ENCODE data around the gene CDC14A.

CDC14A gene

GRCh38 chr1:100304921-100305320 is 47.4 kb upstream of the CDC14A start:
- no peak overlapping the region for H3K9ac ChIP-seq (ENCODE audit: low read length)
- no peak overlapping the region for H2AFZ ChIP-seq (ENCODE audit: low read depth, low read length, severe bottlenecking)
- H3K79me2 ChIP-seq (ENCODE audit: insufficient read depth, low read length): no peaks in the 10 kb centered on the region
- TF ChIP-seq EZH2phosphoT487 (conservative IDR thresholded peaks at IDR 0.05; ENCODE audit: low read length) (no peak), CTCF (IDR thresholded peaks at IDR 0.05; ENCODE audit: insufficient read depth, low read length, poor library complexity, severe bottlenecking) (no peak)
- H3K4me3 ChIP-seq (ENCODE audit: insufficient read depth, low read length, poor library complexity, severe bottlenecking): no peak overlapping the region
- no peak overlapping the region for H3K4me2 ChIP-seq (ENCODE audit: low read depth, low read length, poor library complexity, severe bottlenecking)
- H3K9me3 ChIP-seq (ENCODE audit: insufficient read depth, low read length): no peaks in the 10 kb centered on the region
- H3K36me3 ChIP-seq (ENCODE audit: low read length): no peaks in the 10 kb centered on the region
- no peak overlapping the region for H3K27ac ChIP-seq (ENCODE audit: low read depth, low read length)
- H3F3A ChIP-seq (ENCODE audit: insufficient read depth): no peaks in the 10 kb centered on the region
- H3K9me2 ChIP-seq (replicated peaks; ENCODE audit: insufficient read depth, low read length): no peaks in the 10 kb centered on the region
- no peaks in the 10 kb centered on the region for H3K27me3 ChIP-seq (ENCODE audit: low read length)
- H4K20me1 ChIP-seq (ENCODE audit: low read depth, low read length): no peaks in the 10 kb centered on the region

GRCh38 chr1:100305954-100306353 is 46.4 kb upstream of the CDC14A start:
- Histone ChIP-seq H3K27ac (ENCODE audit: low read depth, low read length) (no peak overlapping the region), H2AFZ (ENCODE audit: low read depth, low read length, severe bottlenecking) (no peak overlapping the region), H3F3A (ENCODE audit: insufficient read depth) (no peaks in the 10 kb centered on the region), H3K36me3 (ENCODE audit: low read length) (no peaks in the 10 kb centered on the region), H3K4me3 (ENCODE audit: insufficient read depth, low read length, poor library complexity, severe bottlenecking) (no peak overlapping the region), H3K27me3 (ENCODE audit: low read length) (no peaks in the 10 kb centered on the region), H3K4me2 (ENCODE audit: low read depth, low read length, poor library complexity, severe bottlenecking) (no peak overlapping the region), H4K20me1 (ENCODE audit: low read depth, low read length) (no peaks in the 10 kb centered on the region), H3K79me2 (ENCODE audit: insufficient read depth, low read length) (no peaks in the 10 kb centered on the region), H3K9me3 (ENCODE audit: insufficient read depth, low read length) (no peaks in the 10 kb centered on the region), H3K9me2 (replicated peaks; ENCODE audit: insufficient read depth, low read length) (no peaks in the 10 kb centered on the region), H3K9ac (ENCODE audit: low read length) (no peak overlapping the region)
- TF ChIP-seq CTCF (IDR thresholded peaks at IDR 0.05; ENCODE audit: insufficient read depth, low read length, poor library complexity, severe bottlenecking) (no peak), EZH2phosphoT487 (conservative IDR thresholded peaks at IDR 0.05; ENCODE audit: low read length) (no peak)

DNA sequence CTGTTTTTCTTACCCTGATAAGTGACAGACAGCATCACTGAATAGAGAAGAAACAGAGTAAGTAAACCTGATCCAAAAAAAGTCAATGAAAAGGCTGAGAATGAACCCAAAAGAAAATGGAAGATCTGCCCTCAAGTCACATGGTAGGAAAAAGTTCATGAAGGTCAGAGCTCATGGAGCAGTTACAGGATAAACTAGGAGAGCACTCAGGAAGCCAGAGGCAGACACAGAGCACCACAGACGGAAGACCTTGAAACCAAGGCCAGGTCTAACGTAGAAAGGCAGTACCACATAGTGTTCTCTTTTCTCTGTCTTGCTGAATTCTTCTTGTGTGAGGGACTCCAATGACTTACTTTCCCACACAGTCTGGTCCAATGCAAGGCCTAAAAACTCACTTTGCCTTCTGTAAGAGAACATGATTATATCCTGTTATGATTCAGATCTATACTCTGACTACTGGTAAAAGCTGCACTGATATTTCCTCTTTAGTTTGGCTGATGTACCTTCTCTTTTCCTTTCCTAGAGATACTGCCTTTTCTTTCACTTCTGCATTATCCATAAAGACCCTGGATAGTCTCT is 45.5 kb upstream of the CDC14A start:
- Histone ChIP-seq H2AFZ (ENCODE audit: low read depth, low read length, severe bottlenecking) (no peak overlapping the region), H3F3A (ENCODE audit: insufficient read depth) (no peaks in the 10 kb centered on the region), H3K27me3 (ENCODE audit: low read length) (no peaks in the 10 kb centered on the region), H3K4me2 (ENCODE audit: low read depth, low read length, poor library complexity, severe bottlenecking) (no peak overlapping the region), H4K20me1 (ENCODE audit: low read depth, low read length) (no peaks in the 10 kb centered on the region), H3K9ac (ENCODE audit: low read length) (no peak overlapping the region), H3K9me2 (replicated peaks; ENCODE audit: insufficient read depth, low read length) (no peaks in the 10 kb centered on the region), H3K36me3 (ENCODE audit: low read length) (no peaks in the 10 kb centered on the region), H3K9me3 (ENCODE audit: insufficient read depth, low read length) (no peaks in the 10 kb centered on the region), H3K27ac (ENCODE audit: low read depth, low read length) (no peak overlapping the region), H3K4me3 (ENCODE audit: insufficient read depth, low read length, poor library complexity, severe bottlenecking) (no peak overlapping the region), H3K79me2 (ENCODE audit: insufficient read depth, low read length) (no peaks in the 10 kb centered on the region)
- TF ChIP-seq EZH2phosphoT487 (conservative IDR thresholded peaks at IDR 0.05; ENCODE audit: low read length) (no peak), CTCF (IDR thresholded peaks at IDR 0.05; ENCODE audit: insufficient read depth, low read length, poor library complexity, severe bottlenecking) (no peak)
